Uterus (tissue), 2 donors: ENCODE measurements around the gene UMODL1.

ENCODE experiments used
- CTCF ChIP-seq, 4 experiments: fragments of 200-600 bp in 2 of 4; fragments of 450-650 bp in 2 of 4; sonication (generic) in 2 of 4; IDR thresholded peaks; one replicate each; pipeline ENCODE4 v1.5.1; 2016 to 2019; ENCODE audit warnings: antibody characterized with exemption in 4 of 4, mild to moderate bottlenecking in 2 of 4, moderate library complexity in 1 of 4
- POLR2A ChIP-seq, 2 donors: fragments of 450-650 bp; IDR thresholded peaks; one replicate each; pipeline ENCODE4 v1.6.1; 2016; ENCODE audit warnings: antibody characterized with exemption in 2 of 2, mild to moderate bottlenecking in 1 of 2, moderate library complexity in 1 of 2

DNA sequence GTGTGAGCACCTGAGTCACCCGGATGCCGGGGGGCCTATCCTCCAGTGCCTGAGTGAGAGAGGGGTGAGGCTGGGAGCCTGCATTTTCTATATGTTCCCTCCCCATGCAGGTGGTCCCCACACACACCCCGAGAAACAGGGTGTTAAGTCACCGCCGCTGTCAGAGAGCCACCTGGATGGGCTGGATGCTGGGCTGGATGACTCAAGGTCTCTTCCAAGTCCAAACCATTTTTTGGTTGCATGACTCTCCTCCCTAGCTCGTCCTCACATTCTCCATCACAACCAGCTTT, 2.9 kb upstream of the UMODL1 start:
- TF ChIP-seq CTCF (IDR thresholded peaks at IDR 0.05) (no peak), POLR2A (IDR thresholded peaks at IDR 0.05) (no peak)
